IMR-90 (cell line): Measurements from ENCODE around the gene IGF2R. TPM values are rescaled to one million over a fixed set of nuclear protein-coding genes. Genes with fewer than 3 reads are reported as not detected.

Experiments used
- ATAC-seq: fragments of 200-7000 bp; cut with Tn5 transposase; 2 replicates; pipeline ENCODE4 v1.9.1; 2020; ENCODE audit warnings: low read depth, mild to moderate bottlenecking, moderate library complexity
- BruUV-seq: library from RNA; stranded (reverse); fragments of 400-500 nt; replicated peaks from 2 replicates; lab custom pipeline; 2021; lab: Mats Ljungman, UMichigan
- CTCF ChIA-PET: fragments of 300-600 bp; formaldehyde crosslinking; extraction: SDS; loops from one replicate; lab custom pipeline; 2021; ENCODE audit warnings: antibody characterized with exemption; lab: Yijun Ruan, JAX
- POLR2A ChIA-PET: fragments of 300-600 bp; sonication (Branson Sonifier 250); formaldehyde crosslinking; loops from one replicate; lab custom pipeline; 2022; ENCODE audit warnings: antibody characterized with exemption; ENCODE audit not compliant: unreplicated experiment; lab: Charles Lee
- DNase-seq: peaks from one replicate; pipeline ENCODE4 v3.0.0; 2013
- H2AFZ ChIP-seq: replicated peaks from 2 replicates; pipeline ENCODE3; 2013; ENCODE audit warnings: low read length, mild to moderate bottlenecking; ENCODE audit not compliant: poor library complexity
- H2AK5ac ChIP-seq: 2 replicates; pipeline ENCODE4 v1.6.1; 2013; ENCODE audit warnings: low read depth, low read length, inconsistent platforms
- H2AK9ac ChIP-seq: replicated peaks from 2 replicates; pipeline ENCODE3; 2013; ENCODE audit warnings: mild to moderate bottlenecking, low read depth, low read length, moderate library complexity; ENCODE audit not compliant: poor library complexity
- H2BK120ac ChIP-seq: 2 replicates; pipeline ENCODE4 v1.6.1; 2013; ENCODE audit warnings: low read depth, low read length, inconsistent platforms
- H2BK15ac ChIP-seq: 3 replicates; pipeline ENCODE4 v1.6.1; 2013; ENCODE audit warnings: low read depth, low read length, inconsistent platforms
- H2BK20ac ChIP-seq: 2 replicates; pipeline ENCODE4 v1.6.1; 2013; ENCODE audit warnings: low read depth, mild to moderate bottlenecking, inconsistent platforms, low read length, moderate library complexity
- H2BK5ac ChIP-seq: 2 replicates; pipeline ENCODE4 v1.6.1; 2013; ENCODE audit warnings: mild to moderate bottlenecking, low read depth, low read length, inconsistent platforms; ENCODE audit not compliant: poor library complexity, severe bottlenecking
- H3K14ac ChIP-seq: replicated peaks from 2 replicates; pipeline ENCODE4 v1.6.1; 2013; ENCODE audit warnings: low read depth, low read length, inconsistent platforms
- H3K18ac ChIP-seq: 2 replicates; pipeline ENCODE4 v1.6.1; 2013; ENCODE audit warnings: low read depth, low read length, control low read depth
- H3K23ac ChIP-seq: 2 replicates; pipeline ENCODE4 v1.6.1; 2013; ENCODE audit warnings: low read depth, low read length, inconsistent platforms
- H3K27ac ChIP-seq: 2 replicates; pipeline ENCODE4 v1.5.1; 2013; ENCODE audit warnings: mild to moderate bottlenecking, control low read depth, low read length; ENCODE audit not compliant: insufficient read depth
- H3K27me3 ChIP-seq: 2 replicates; pipeline ENCODE4 v1.6.1; 2013; ENCODE audit warnings: low read length; ENCODE audit not compliant: control insufficient read depth, insufficient read depth
- H3K36me3 ChIP-seq: 2 replicates; pipeline ENCODE4 v1.6.1; 2013; ENCODE audit warnings: low read length, mixed read lengths; ENCODE audit not compliant: control insufficient read depth, insufficient read depth
- H3K4ac ChIP-seq: 2 replicates; pipeline ENCODE4 v1.6.1; 2013; ENCODE audit warnings: low read depth, low read length, inconsistent platforms
- H3K4me1 ChIP-seq: 2 replicates; pipeline ENCODE4 v1.6.1; 2013; ENCODE audit warnings: low read length, mixed read lengths; ENCODE audit not compliant: control insufficient read depth, insufficient read depth
- H3K4me2 ChIP-seq: 2 replicates; pipeline ENCODE4 v1.6.1; 2013; ENCODE audit warnings: low read depth, mild to moderate bottlenecking, control low read depth, low read length, moderate library complexity
- H3K4me3 ChIP-seq: 2 replicates; pipeline ENCODE4 v1.5.1; 2013; ENCODE audit warnings: low read depth, mild to moderate bottlenecking, control low read depth, low read length, moderate library complexity; ENCODE audit not compliant: insufficient read depth
- H3K56ac ChIP-seq: 2 replicates; pipeline ENCODE4 v1.6.1; 2013; ENCODE audit warnings: low read length, inconsistent platforms; ENCODE audit not compliant: insufficient read depth; ENCODE audit errors: extremely low read depth
- H3K79me1 ChIP-seq, 2 experiments: 2 replicates each; pipeline ENCODE4 v1.6.1; 2013; ENCODE audit warnings: low read length in 2 of 2, inconsistent platforms in 1 of 2, low read depth in 1 of 2
- H3K9ac ChIP-seq: 2 replicates; pipeline ENCODE4 v1.6.1; 2013; ENCODE audit warnings: low read depth, low read length, control low read depth
- H3K9me1 ChIP-seq: 2 replicates; pipeline ENCODE4 v1.6.1; 2013; ENCODE audit warnings: low read length, inconsistent platforms; ENCODE audit not compliant: insufficient read depth
- H3K9me3 ChIP-seq: 2 replicates; pipeline ENCODE4 v1.6.1; 2013; ENCODE audit warnings: low read length; ENCODE audit not compliant: control insufficient read depth, insufficient read depth
- H4K20me1 ChIP-seq: 2 replicates; pipeline ENCODE4 v1.6.1; 2013; ENCODE audit warnings: low read length, inconsistent platforms; ENCODE audit not compliant: insufficient read depth
- H4K5ac ChIP-seq: 2 replicates; pipeline ENCODE4 v1.6.1; 2013; ENCODE audit warnings: mild to moderate bottlenecking, low read depth, low read length, control low read depth
- H4K8ac ChIP-seq, 2 experiments: 2 replicates each; pipeline ENCODE4 v1.6.1; 2013; ENCODE audit warnings: low read depth in 2 of 2, low read length in 2 of 2, control low read depth in 1 of 2, inconsistent platforms in 1 of 2
- H4K91ac ChIP-seq: 2 replicates; pipeline ENCODE4 v1.6.1; 2013; ENCODE audit warnings: low read depth, low read length, inconsistent platforms; ENCODE audit not compliant: insufficient read depth
- BHLHE40 ChIP-seq: fragments of 150-350 bp; IDR thresholded peaks from 2 replicates; pipeline ENCODE4 v1.6.1; 2016; ENCODE audit warnings: mild to moderate bottlenecking, low read depth, low read length
- CEBPB ChIP-seq: IDR thresholded peaks from 2 replicates; pipeline ENCODE4 v1.6.1; 2012; ENCODE audit warnings: low read depth, low read length, improper control_type of control experiment
- CHD1 ChIP-seq: IDR thresholded peaks from 2 replicates; pipeline ENCODE4 v1.6.1; 2012; ENCODE audit warnings: low read depth, low read length, improper control_type of control experiment
- FOS ChIP-seq: fragments of 150-350 bp; IDR thresholded peaks from 2 replicates; pipeline ENCODE4 v1.6.1; 2016; ENCODE audit warnings: low read depth, low read length
- MAFK ChIP-seq: IDR thresholded peaks from 2 replicates; pipeline ENCODE4 v1.6.1; 2012; ENCODE audit warnings: low read depth, low read length, improper control_type of control experiment
- MAZ ChIP-seq: IDR thresholded peaks from 2 replicates; pipeline ENCODE4 v1.6.1; 2012; ENCODE audit warnings: low read depth, mild to moderate bottlenecking, low read length, improper control_type of control experiment, moderate library complexity, borderline replicate concordance
- MXI1 ChIP-seq: IDR thresholded peaks from 2 replicates; pipeline ENCODE4 v1.6.1; 2012; ENCODE audit warnings: low read depth, mild to moderate bottlenecking, low read length, moderate library complexity, borderline replicate concordance
- NFE2L2 ChIP-seq: fragments of 150-350 bp; IDR thresholded peaks from 2 replicates; pipeline ENCODE4 v1.6.1; 2016; ENCODE audit warnings: low read depth, mild to moderate bottlenecking, low read length
- POLR2A ChIP-seq: IDR thresholded peaks from 2 replicates; pipeline ENCODE4 v1.6.1; 2012; ENCODE audit warnings: mild to moderate bottlenecking, low read depth, low read length
- RAD21 ChIP-seq: IDR thresholded peaks from 2 replicates; pipeline ENCODE4 v1.6.1; 2012; ENCODE audit warnings: low read length, improper control_type of control experiment
- RCOR1 ChIP-seq: IDR thresholded peaks from 2 replicates; pipeline ENCODE4 v1.6.1; 2012; ENCODE audit warnings: mild to moderate bottlenecking, low read length, improper control_type of control experiment; ENCODE audit not compliant: insufficient replicate concordance
- RFX5 ChIP-seq: IDR thresholded peaks from 2 replicates; pipeline ENCODE4 v1.8.0; 2012; ENCODE audit warnings: low read depth, mild to moderate bottlenecking, low read length, moderate library complexity
- SMC3 ChIP-seq: fragments of 150-350 bp; IDR thresholded peaks from 2 replicates; pipeline ENCODE4 v1.6.1; 2016; ENCODE audit warnings: low read depth, mild to moderate bottlenecking, antibody characterized with exemption, low read length, moderate library complexity
- WGBS, 2 experiments: methylation state at CpG; one replicate each; pipeline versions ENCODE4 v1.1.5 to v1.1.7; 2013; ENCODE audit warnings: missing lambda C conversion rate in 2 of 2; ENCODE audit not compliant: insufficient read length in 1 of 2; ENCODE audit errors: extremely low coverage in 2 of 2; 5-methylcytosine and 5-hydroxymethylcytosine counted together
- dilution Hi-C: fragments of 300-500 bp; cut with HindIII; formaldehyde crosslinking; loops from one replicate; pipeline ENCODE4 v1.14.3; 2018; ENCODE audit warnings: low sequenced_read_pairs; ENCODE audit not compliant: unreplicated experiment
- in situ Hi-C: fragments of 300-500 bp; cut with MboI; formaldehyde crosslinking; loops from 3 replicates; pipeline ENCODE4 v1.14.3; 2019; ENCODE audit warnings: low sequenced_read_pairs, inconsistent platforms, mixed read lengths
- intact Hi-C: fragments of 100-400 bp; cut with micrococcal nuclease; formaldehyde crosslinking; loops from 2 replicates; pipeline ENCODE4 v1.10.0; 2022
- polyA plus RNA-seq, 3 experiments: library from polyadenylated mRNA; depleted of rRNA; stranded (reverse); fragments of >200 nt; gene quantifications; 2 replicates each; pipeline ENCODE4 v1.2.3, GENCODE V29; 2012; ENCODE audit warnings: low replicate concordance in 1 of 3
- total RNA-seq: library from RNA; depleted of rRNA; stranded (reverse); fragments of >200 nt; gene quantifications from 2 replicates; pipeline ENCODE4 v1.2.3, GENCODE V29; 2012
- TF ChIP-seq, protein P1 (sequence below): conservative IDR thresholded peaks from 2 replicates; pipeline ENCODE4 v1.5.1; 2012; ENCODE audit warnings: mild to moderate bottlenecking, low read depth, low read length, improper control_type of control experiment
- TF ChIP-seq, protein P2 (sequence below): fragments of 150-350 bp; IDR thresholded peaks from 2 replicates; pipeline ENCODE4 v1.6.1; 2016; ENCODE audit warnings: low read depth, mild to moderate bottlenecking, low read length, moderate library complexity, borderline replicate concordance
- TF ChIP-seq, protein P3 (sequence below): fragments of 150-350 bp; IDR thresholded peaks from 2 replicates; pipeline ENCODE4 v1.6.1; 2017; ENCODE audit warnings: mild to moderate bottlenecking, antibody characterized with exemption, low read length, low read depth

The IGF2R gene
- total and polyA plus RNA-seq, 2 of the 4 experiments (the other 2 are of a cell fraction) = 33.2 to 41.4 TPM

DNA sequence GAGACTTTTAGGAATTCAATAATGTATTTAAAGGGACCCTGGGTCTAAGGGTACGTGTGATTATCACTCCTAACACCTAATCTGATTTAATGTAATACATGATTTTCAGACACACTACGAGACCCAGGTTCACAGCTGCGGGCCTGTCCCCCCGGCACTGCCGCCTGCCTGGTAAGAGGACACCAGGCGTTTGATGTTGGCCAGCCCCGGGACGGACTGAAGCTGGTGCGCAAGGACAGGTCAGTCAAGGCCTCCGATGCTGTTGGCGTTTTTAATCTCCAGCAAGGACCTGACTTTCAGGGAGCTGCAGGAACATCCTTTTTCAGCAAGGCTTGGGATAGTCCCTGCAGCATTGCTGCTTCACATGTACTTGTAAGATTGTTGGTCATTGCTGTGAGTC, 58.2 kb downstream of the IGF2R start:
- Histone ChIP-seq H3K4ac (no peak overlapping the region), H3K14ac (no peak overlapping the region), H4K20me1 (peaks cover 4% of the 10 kb centered on the region; the same call in 1 of the 2 replicates), H2AK5ac (no peak overlapping the region), H3K56ac (no peak overlapping the region), H2BK5ac (no peak overlapping the region), H2AFZ (no peak overlapping the region), H3K4me2 (no peak overlapping the region), H3K79me1 (peaks cover 25 to 34% of the 10 kb centered on the region in 2 experiments), H3K9me3 (no peaks in the 10 kb centered on the region), H3K4me1 (peaks cover 6% of the 10 kb centered on the region), H3K27ac (no peak overlapping the region), H3K9me1 (peaks cover 23% of the 10 kb centered on the region), H3K36me3 (peaks cover 41% of the 10 kb centered on the region), H4K5ac (no peak overlapping the region), H3K23ac (no peak overlapping the region), H2BK15ac (no peak overlapping the region), H2AK9ac (no peak overlapping the region), H2BK20ac (no peak overlapping the region), H3K9ac (no peak overlapping the region), H2BK120ac (no peak overlapping the region), H4K91ac (no peak overlapping the region), H4K8ac (no peak overlapping the region), H3K4me3 (no peak overlapping the region), H3K18ac (no peak overlapping the region), H3K27me3 (no peaks in the 10 kb centered on the region)
- WGBS, 2 experiments = 94% methylated on average over 9 of the region's 11 CpGs; no CpG with 5 or more reads in 1 of the 2 experiments
- TF ChIP-seq MAZ = no peak
- no peak for TF ChIP-seq NFE2L2
- no peak for TF ChIP-seq POLR2A
- TF ChIP-seq RCOR1 = no peak
- TF ChIP-seq CEBPB = no peak
- TF ChIP-seq CHD1 = no peak
- TF ChIP-seq SMC3 = no peak
- TF ChIP-seq, protein P1, sequence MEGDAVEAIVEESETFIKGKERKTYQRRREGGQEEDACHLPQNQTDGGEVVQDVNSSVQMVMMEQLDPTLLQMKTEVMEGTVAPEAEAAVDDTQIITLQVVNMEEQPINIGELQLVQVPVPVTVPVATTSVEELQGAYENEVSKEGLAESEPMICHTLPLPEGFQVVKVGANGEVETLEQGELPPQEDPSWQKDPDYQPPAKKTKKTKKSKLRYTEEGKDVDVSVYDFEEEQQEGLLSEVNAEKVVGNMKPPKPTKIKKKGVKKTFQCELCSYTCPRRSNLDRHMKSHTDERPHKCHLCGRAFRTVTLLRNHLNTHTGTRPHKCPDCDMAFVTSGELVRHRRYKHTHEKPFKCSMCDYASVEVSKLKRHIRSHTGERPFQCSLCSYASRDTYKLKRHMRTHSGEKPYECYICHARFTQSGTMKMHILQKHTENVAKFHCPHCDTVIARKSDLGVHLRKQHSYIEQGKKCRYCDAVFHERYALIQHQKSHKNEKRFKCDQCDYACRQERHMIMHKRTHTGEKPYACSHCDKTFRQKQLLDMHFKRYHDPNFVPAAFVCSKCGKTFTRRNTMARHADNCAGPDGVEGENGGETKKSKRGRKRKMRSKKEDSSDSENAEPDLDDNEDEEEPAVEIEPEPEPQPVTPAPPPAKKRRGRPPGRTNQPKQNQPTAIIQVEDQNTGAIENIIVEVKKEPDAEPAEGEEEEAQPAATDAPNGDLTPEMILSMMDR = no peak
- TF ChIP-seq, protein P2, sequence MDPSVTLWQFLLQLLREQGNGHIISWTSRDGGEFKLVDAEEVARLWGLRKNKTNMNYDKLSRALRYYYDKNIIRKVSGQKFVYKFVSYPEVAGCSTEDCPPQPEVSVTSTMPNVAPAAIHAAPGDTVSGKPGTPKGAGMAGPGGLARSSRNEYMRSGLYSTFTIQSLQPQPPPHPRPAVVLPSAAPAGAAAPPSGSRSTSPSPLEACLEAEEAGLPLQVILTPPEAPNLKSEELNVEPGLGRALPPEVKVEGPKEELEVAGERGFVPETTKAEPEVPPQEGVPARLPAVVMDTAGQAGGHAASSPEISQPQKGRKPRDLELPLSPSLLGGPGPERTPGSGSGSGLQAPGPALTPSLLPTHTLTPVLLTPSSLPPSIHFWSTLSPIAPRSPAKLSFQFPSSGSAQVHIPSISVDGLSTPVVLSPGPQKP = no peak
- no peak for TF ChIP-seq BHLHE40
- TF ChIP-seq FOS = no peak
- TF ChIP-seq RAD21 = no peak
- TF ChIP-seq, protein P3, sequence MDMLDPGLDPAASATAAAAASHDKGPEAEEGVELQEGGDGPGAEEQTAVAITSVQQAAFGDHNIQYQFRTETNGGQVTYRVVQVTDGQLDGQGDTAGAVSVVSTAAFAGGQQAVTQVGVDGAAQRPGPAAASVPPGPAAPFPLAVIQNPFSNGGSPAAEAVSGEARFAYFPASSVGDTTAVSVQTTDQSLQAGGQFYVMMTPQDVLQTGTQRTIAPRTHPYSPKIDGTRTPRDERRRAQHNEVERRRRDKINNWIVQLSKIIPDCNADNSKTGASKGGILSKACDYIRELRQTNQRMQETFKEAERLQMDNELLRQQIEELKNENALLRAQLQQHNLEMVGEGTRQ = no peak
- no peak for TF ChIP-seq RFX5
- no peak for TF ChIP-seq MAFK
- no peak for TF ChIP-seq MXI1
- POLR2A ChIA-PET = no interaction called here
- in situ Hi-C loops = no loop called here
- dilution Hi-C loops = no loop called here
- ATAC-seq = no peak
- BruUV-seq = no TSS peak
- intact Hi-C loops = no loop called here
- CTCF ChIA-PET = no interaction called here
- no peak for DNase-seq
